BE2C (cell line): Measurements from ENCODE around the gene MGST1.
"Not testable (repeated sequence)": the region's sequence is repeated elsewhere in the genome, so short reads cannot be mapped to it uniquely, and the experiment has no call there.

ENCODE experiments used
- DNase-seq: peaks from one replicate; pipeline ENCODE4 v3.0.0-alpha.2; 2020
- H3K27me3 ChIP-seq: fragments of 250-450 bp; sonication (Bioruptor Pico); 2 replicates; pipeline ENCODE4 v1.5.1; 2020; ENCODE audit warnings: mild to moderate bottlenecking
- H3K36me3 ChIP-seq: fragments of 250-450 bp; sonication (Bioruptor Pico); 2 replicates; pipeline ENCODE4 v1.5.1; 2020; ENCODE audit warnings: mild to moderate bottlenecking
- H3K4me1 ChIP-seq: fragments of 250-450 bp; sonication (Bioruptor Pico); 2 replicates; pipeline ENCODE4 v1.5.1; 2020
- H3K4me3 ChIP-seq: 2 replicates; pipeline ENCODE4 v1.5.1; 2011; ENCODE audit warnings: low read depth, low read length
- H3K9me3 ChIP-seq: fragments of 250-450 bp; sonication (Bioruptor Pico); 2 replicates; pipeline ENCODE4 v1.5.1; 2020
- CTCF ChIP-seq: IDR thresholded peaks from 2 replicates; pipeline ENCODE4 v1.5.1; 2012; ENCODE audit warnings: mild to moderate bottlenecking, low read depth, low read length

MGST1 gene

GRCh38 chr12:16358878-16359277 is 11.4 kb downstream of the MGST1 start:
- H3K36me3 ChIP-seq = no peaks in the 10 kb centered on the region
- no peak for TF ChIP-seq CTCF
- H3K4me3 ChIP-seq = no peak overlapping the region
- H3K9me3 ChIP-seq = no peaks in the 10 kb centered on the region
- DNase-seq = no peak
- H3K27me3 ChIP-seq = no peaks in the 10 kb centered on the region
- H3K4me1 ChIP-seq = no peaks in the 10 kb centered on the region

GRCh38 chr12:16359512-16360491 is 12.4 kb downstream of the MGST1 start:
- Histone ChIP-seq H3K27me3 (no peaks in the 10 kb centered on the region), H3K4me3 (no peak overlapping the region), H3K9me3 (no peaks in the 10 kb centered on the region), H3K36me3 (no peaks in the 10 kb centered on the region), H3K4me1 (no peaks in the 10 kb centered on the region)
- peak; percentile 91 for TF ChIP-seq CTCF
- peak; percentile 72 for DNase-seq

- Histone ChIP-seq H3K4me3 (no peak overlapping the region), H3K9me3 (no peaks in the 10 kb centered on the region), H3K36me3 (no peaks in the 10 kb centered on the region), H3K4me1 (no peaks in the 10 kb centered on the region), H3K27me3 (no peaks in the 10 kb centered on the region)
- TF ChIP-seq CTCF = no peak
- no peak for DNase-seq
These were observed 13.8 kb downstream of the MGST1 start for GRCh38 chr12:16361142-16361783.

- TF ChIP-seq CTCF = no peak
- no peaks in the 10 kb centered on the region for H3K36me3 ChIP-seq
- no peak for DNase-seq
- H3K27me3 ChIP-seq = no peaks in the 10 kb centered on the region
- no peaks in the 10 kb centered on the region for H3K4me1 ChIP-seq
- H3K9me3 ChIP-seq = no peaks in the 10 kb centered on the region
- no peak overlapping the region for H3K4me3 ChIP-seq
These were observed 15.1 kb downstream of the MGST1 start for GRCh38 chr12:16362550-16362949.

GRCh38 chr12:16369156-16369555 is 21.7 kb downstream of the MGST1 start:
- H3K27me3 ChIP-seq = peaks cover 3% of the 10 kb centered on the region; the same call in 1 of the 2 replicates
- no peaks in the 10 kb centered on the region for H3K4me1 ChIP-seq
- no peak for DNase-seq
- H3K4me3 ChIP-seq = no peak overlapping the region
- H3K9me3 ChIP-seq = no peaks in the 10 kb centered on the region
- no peak for TF ChIP-seq CTCF
- no peaks in the 10 kb centered on the region for H3K36me3 ChIP-seq

GRCh38 chr12:16370096-16370495 is 22.7 kb downstream of the MGST1 start:
- H3K4me1 ChIP-seq = no peaks in the 10 kb centered on the region
- H3K9me3 ChIP-seq = no peaks in the 10 kb centered on the region
- H3K4me3 ChIP-seq = no peak overlapping the region
- no peaks in the 10 kb centered on the region for H3K36me3 ChIP-seq
- DNase-seq = no peak
- H3K27me3 ChIP-seq = peaks cover 3% of the 10 kb centered on the region; the same call in 1 of the 2 replicates
- TF ChIP-seq CTCF = no peak

GRCh38 chr12:16382652-16383312 is 35.3 kb downstream of the MGST1 start:
- not testable (repeated sequence) for H3K4me3 ChIP-seq, H3K9me3 ChIP-seq, H3K27me3 ChIP-seq, H3K36me3 ChIP-seq, H3K4me1 ChIP-seq, DNase-seq
